Fibroblast of lung (primary cell): Measurements from ENCODE around the gene NPFFR1. TPM values are rescaled to one million over a fixed set of nuclear protein-coding genes. Genes with fewer than 3 reads are reported as not detected.

Experiments
- DNase-seq, 2 donors: peaks; one replicate each; pipeline versions ENCODE4 v3.0.0 to v3.0.0-alpha.2; 2010; ENCODE audit warnings: low read depth in 2 of 2
- H2AFZ ChIP-seq: 2 replicates; pipeline ENCODE4 v1.5.1; 2012; ENCODE audit warnings: low read length, control low read depth, inconsistent platforms
- H3K27ac ChIP-seq: 2 replicates; pipeline ENCODE4 v1.5.1; 2011; ENCODE audit warnings: low read length, control low read depth; ENCODE audit not compliant: insufficient read depth
- H3K27me3 ChIP-seq: 2 replicates; pipeline ENCODE4 v1.5.1; 2011; ENCODE audit warnings: mild to moderate bottlenecking, low read length; ENCODE audit not compliant: control insufficient read depth, insufficient read depth
- H3K36me3 ChIP-seq: 2 replicates; pipeline ENCODE4 v1.5.1; 2011; ENCODE audit warnings: low read length; ENCODE audit not compliant: control insufficient read depth, insufficient read depth
- H3K4me1 ChIP-seq: 2 replicates; pipeline ENCODE4 v1.5.1; 2011; ENCODE audit warnings: low read length; ENCODE audit not compliant: control insufficient read depth, insufficient read depth; ENCODE audit errors: extremely low read depth
- H3K4me2 ChIP-seq: 2 replicates; pipeline ENCODE4 v1.5.1; 2011; ENCODE audit warnings: low read length, control low read depth; ENCODE audit not compliant: insufficient read depth; ENCODE audit errors: extremely low read depth
- H3K4me3 ChIP-seq, 4 experiments: fragments of 200-600 bp in 1 of 4; sonication (generic) in 1 of 4; replicated peaks in 1 of 4; 2 replicates each; pipeline ENCODE4 v1.5.1; 2011 to 2016; ENCODE audit warnings: low read length in 4 of 4, low read depth in 3 of 4, mild to moderate bottlenecking in 3 of 4, control low read depth in 2 of 4, inconsistent platforms in 1 of 4, mixed read lengths in 1 of 4; ENCODE audit not compliant: insufficient read depth in 1 of 4; ENCODE audit errors: control extremely low read depth in 1 of 4
- H3K79me2 ChIP-seq: 2 replicates; pipeline ENCODE4 v1.5.1; 2012; ENCODE audit warnings: mild to moderate bottlenecking, low read length, inconsistent platforms; ENCODE audit not compliant: control insufficient read depth, insufficient read depth
- H3K9ac ChIP-seq: 2 replicates; pipeline ENCODE4 v1.5.1; 2011; ENCODE audit warnings: mild to moderate bottlenecking, low read length, control low read depth; ENCODE audit not compliant: insufficient read depth
- H3K9me3 ChIP-seq: 2 replicates; pipeline ENCODE4 v1.5.1; 2012; ENCODE audit warnings: low read depth, low read length; ENCODE audit not compliant: control insufficient read depth, insufficient read depth
- H4K20me1 ChIP-seq: 2 replicates; pipeline ENCODE4 v1.5.1; 2011; ENCODE audit warnings: low read length; ENCODE audit not compliant: control insufficient read depth, insufficient read depth; ENCODE audit errors: extremely low read depth
- CTCF ChIP-seq, 2 donors: IDR thresholded peaks in 1 of 2; conservative IDR thresholded peaks in 1 of 2; 1 replicate in 1 of 2; 2 replicates in 1 of 2; pipeline ENCODE4 v1.5.1; 2011 to 2012; ENCODE audit warnings: low read length in 2 of 2, control low read depth in 1 of 2, inconsistent platforms in 1 of 2, low read depth in 1 of 2, mild to moderate bottlenecking in 1 of 2
- EZH2 ChIP-seq: IDR thresholded peaks from 2 replicates; pipeline ENCODE4 v1.5.1; 2012; ENCODE audit warnings: low read length, control low read depth, mild to moderate bottlenecking; ENCODE audit errors: missing control alignments
- polyA plus RNA-seq, 2 donors: library from polyadenylated mRNA; depleted of rRNA in 1 of 2; stranded (reverse) in 1 of 2; unstranded in 1 of 2; fragments of >200 nt; gene quantifications; 2 replicates each; pipeline ENCODE4 v1.2.1, GENCODE V29; 2011 to 2012; ENCODE audit warnings: missing spikeins in 1 of 2
- total RNA-seq: library from RNA; depleted of rRNA; stranded (reverse); fragments of >200 nt; gene quantifications from 2 replicates; pipeline ENCODE4 v1.2.1, GENCODE V29; 2014

NPFFR1 gene
- total and polyA plus RNA-seq, 2 donors (not counting 1 experiment from before 2014, with no cell fraction given), result not detected

- no peaks in the 10 kb centered on the region for H3K4me1 ChIP-seq
- no peaks in the 10 kb centered on the region for H3K27me3 ChIP-seq
- no peak overlapping the region for H3K27ac ChIP-seq
- H3K4me3 ChIP-seq, result no peak overlapping the region
- H2AFZ ChIP-seq, result no peak overlapping the region
- H3K9me3 ChIP-seq, result no peaks in the 10 kb centered on the region
- H4K20me1 ChIP-seq, result no peaks in the 10 kb centered on the region
- TF ChIP-seq EZH2, result no peak
- peak; percentile 6 to 40 for TF ChIP-seq CTCF (conservative IDR thresholded peaks at IDR 0.05 in 1 of 2, IDR thresholded peaks at IDR 0.05 in 1 of 2; ENCODE audit: low read depth in 1 of 2, low read length in 2 of 2)
- no peak overlapping the region for H3K9ac ChIP-seq
- H3K36me3 ChIP-seq, result no peaks in the 10 kb centered on the region
- peak; percentile 93 to 94 for DNase-seq
- H3K4me2 ChIP-seq, result no peak overlapping the region
- no peaks in the 10 kb centered on the region for H3K79me2 ChIP-seq
Measured at GRCh38 chr10:70274643-70275042, 9.2 kb downstream of the NPFFR1 start.

GRCh38 chr10:70272925-70273316 lies 10.9 kb downstream of the NPFFR1 start:
- H3K36me3 ChIP-seq, result no peaks in the 10 kb centered on the region
- peaks cover 1% of the 10 kb centered on the region for H3K4me1 ChIP-seq
- no peaks in the 10 kb centered on the region for H4K20me1 ChIP-seq
- H3K4me2 ChIP-seq, result no peak overlapping the region
- no peaks in the 10 kb centered on the region for H3K79me2 ChIP-seq
- no peak overlapping the region for H3K9ac ChIP-seq
- no peak overlapping the region for H3K27ac ChIP-seq
- H3K4me3 ChIP-seq, result no peak overlapping the region
- peak in 1 of 2 donors; percentile 51 for DNase-seq
- no peak overlapping the region for H2AFZ ChIP-seq
- no peaks in the 10 kb centered on the region for H3K9me3 ChIP-seq
- TF ChIP-seq EZH2, result no peak
- peak; percentile 26 to 52 for TF ChIP-seq CTCF (conservative IDR thresholded peaks at IDR 0.05 in 1 of 2, IDR thresholded peaks at IDR 0.05 in 1 of 2; ENCODE audit: low read depth in 1 of 2, low read length in 2 of 2)
- no peaks in the 10 kb centered on the region for H3K27me3 ChIP-seq

GRCh38 chr10:70271996-70272924 lies 11.5 kb downstream of the NPFFR1 start:
- Histone ChIP-seq H3K36me3 (no peaks in the 10 kb centered on the region), H3K4me1 (peaks cover 5% of the 10 kb centered on the region), H3K4me3 (no peak overlapping the region), H3K27ac (no peak overlapping the region), H3K79me2 (no peaks in the 10 kb centered on the region), H3K9me3 (no peaks in the 10 kb centered on the region), H2AFZ (no peak overlapping the region), H3K4me2 (peak overlapping the region; percentile 11), H3K9ac (no peak overlapping the region), H3K27me3 (no peaks in the 10 kb centered on the region), H4K20me1 (no peaks in the 10 kb centered on the region)
- DNase-seq, result no peak
- TF ChIP-seq CTCF (conservative IDR thresholded peaks at IDR 0.05 in 1 of 2, IDR thresholded peaks at IDR 0.05 in 1 of 2; ENCODE audit: low read depth in 1 of 2, low read length in 2 of 2) (no peak), EZH2 (no peak)
